ELR (cell line): ENCODE data around the gene STXBP6.
A peak's percentile ranks its signal among the peaks of the same experiment; 100 is the strongest.

Experiments used
- DNase-seq: peaks from one replicate; pipeline ENCODE4 v3.0.0-alpha.2; 2015; ENCODE audit warnings: low read depth

The STXBP6 gene

DNA sequence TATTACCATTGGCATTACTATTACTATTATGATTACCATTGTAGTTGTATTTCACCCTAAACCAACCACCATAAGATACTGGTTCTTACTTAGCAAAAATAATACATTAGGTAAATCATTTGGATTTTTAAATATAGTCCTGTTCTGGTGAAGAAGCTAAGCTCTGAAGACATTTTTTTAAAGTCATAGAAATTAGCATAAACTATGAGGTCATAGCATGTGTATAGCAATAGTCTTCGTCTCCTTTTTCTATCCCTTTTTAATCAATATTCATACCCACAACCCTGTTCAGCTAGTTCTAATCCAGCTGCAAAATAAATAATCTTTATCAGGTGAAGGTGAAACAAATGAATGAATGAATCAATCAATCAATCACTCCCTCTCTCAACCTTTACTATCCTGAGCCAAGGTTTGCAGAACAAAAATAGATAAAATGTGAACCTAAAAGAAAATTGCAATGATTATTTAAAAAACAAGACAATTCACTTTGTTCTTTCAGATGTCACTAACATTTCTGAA lies 134.5 kb downstream of the STXBP6 start:
- DNase-seq, result no peak

DNA sequence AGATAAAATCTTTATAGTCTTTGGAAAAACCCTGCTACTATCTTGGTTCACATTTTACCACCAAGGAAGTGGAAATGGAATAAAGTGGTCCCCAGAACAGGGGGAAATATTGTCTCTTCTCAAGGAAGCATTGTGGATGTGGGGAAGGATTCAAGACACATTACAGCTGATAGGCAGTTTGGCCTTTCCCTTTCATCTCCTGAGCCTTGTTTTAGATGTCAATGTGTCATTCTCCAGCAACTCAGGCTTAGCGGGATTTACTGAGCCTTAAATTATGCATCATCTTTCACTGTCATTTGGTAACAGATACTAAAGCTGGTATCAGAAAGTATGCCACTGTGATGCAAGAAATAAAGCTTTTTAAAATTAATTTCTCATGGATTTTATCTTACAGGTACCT lies 136.2 kb downstream of the STXBP6 start:
- no peak for DNase-seq

DNA sequence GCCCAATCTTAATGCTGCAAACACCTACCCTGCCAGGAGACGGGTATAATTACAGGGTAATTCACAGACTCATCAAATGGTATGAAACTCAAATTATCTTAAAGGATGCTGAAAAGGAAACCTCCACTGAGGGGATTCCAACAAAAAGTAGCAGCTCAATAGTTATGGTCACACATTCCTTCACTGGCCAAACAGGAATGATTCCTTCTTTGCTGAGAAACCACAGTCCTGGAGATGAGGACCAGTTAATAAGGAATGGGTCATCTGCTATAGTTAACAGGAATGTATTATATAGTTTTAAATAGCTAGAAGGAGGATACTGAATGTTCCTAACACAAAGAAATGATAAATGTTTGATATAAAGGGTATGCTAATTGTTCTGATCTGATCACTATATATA lies 136.9 kb downstream of the STXBP6 start:
- no peak for DNase-seq

DNA sequence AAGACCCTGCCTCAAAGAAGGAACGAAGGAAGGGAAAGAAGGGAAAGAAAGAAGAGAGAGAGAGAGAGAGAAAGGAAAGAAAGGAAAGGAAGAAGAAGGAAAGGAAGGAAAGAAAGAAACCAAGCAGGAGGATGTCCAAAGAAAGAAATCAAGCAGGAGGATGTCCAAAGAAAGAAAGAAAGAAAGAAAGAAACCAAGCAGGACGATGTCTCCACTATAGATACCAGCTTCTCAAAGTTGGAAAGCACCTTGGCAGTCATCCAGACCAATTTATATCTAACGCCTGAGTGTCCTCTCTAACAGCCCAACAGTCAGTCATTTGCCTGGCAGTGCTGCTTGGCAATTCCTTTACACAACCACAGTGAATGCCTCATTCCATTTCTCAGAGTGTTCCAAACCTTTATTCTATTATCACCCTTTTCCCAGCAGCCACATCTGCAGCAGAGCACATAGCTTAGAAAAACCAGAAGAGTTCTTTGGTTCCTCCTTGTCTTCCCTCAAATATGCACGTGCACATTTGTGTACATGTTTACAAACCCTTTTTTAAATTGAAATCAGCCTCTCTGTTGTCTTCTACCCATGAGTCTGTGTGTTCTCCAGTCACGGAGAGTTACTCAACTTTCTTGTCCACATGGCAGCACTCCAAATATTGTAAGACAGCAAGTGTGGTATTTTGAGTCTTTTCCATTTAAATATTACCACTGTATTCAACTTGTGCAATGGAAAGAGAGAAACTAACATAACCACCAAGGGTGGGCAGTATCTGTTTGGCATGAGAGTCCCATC lies 138.4 kb downstream of the STXBP6 start:
- DNase-seq, result peak; percentile 26

DNA sequence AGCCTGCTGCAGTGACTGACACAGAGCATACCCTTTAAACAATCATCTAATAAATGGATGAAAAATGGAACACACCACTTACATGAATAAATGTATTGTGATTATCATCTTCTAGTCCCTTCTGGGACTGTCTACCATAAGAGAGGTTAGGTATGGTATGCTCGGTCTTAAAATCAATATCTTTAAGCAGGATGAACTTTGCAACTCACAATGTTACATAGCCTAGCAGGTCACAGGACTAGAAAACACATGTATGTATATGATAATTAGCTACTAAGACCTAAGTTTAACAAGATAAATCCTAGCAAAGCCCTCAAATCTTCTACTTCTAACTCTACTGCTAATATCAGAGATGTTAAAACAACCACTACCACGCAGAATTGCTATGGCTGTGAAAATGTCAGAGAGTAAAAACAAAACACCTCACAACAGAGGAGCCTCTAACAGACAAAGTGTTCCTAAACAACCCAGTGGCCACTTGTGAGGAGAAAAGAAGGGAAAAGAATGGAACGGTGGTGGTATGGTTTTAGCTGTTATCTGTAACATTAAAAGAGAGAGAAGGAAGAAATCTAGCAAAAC lies 139.4 kb downstream of the STXBP6 start:
- no peak for DNase-seq

DNA sequence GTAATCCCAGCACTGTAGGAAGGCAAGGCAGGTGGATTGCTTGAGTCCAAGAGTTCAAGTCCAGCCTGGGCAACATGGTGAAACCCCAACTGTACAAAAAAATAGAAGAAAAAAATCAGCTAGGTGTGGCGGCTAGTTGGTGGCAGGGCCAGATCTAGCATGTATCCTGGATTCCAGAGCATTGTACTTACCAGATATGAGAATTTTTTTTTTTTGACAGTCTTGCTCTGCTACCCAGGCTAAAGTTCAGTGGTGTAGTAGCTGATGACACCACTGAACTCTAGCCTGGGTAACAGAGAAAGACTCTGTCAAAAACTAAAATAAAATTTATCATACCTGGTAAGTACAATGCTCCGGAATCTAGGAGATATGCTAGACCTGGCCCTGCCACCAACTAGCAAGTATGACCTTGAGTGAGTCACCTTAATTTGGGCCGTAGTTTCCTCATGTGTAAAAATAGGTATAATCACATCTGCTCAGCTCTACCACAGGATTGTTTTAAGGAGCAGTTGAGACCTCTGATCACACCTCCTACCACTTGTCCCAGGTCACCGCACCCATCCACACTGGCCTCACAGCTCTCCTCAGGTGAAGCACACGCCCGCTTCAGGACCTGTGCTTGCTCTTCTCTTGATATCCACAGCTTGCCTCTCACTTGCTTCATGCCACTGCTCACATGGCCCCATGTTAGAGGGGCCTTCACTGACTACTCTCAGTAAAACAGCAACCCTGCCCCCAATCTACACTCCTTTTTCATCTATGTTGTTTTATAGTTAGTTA lies 140.2 kb downstream of the STXBP6 start:
- DNase-seq, result no peak

DNA sequence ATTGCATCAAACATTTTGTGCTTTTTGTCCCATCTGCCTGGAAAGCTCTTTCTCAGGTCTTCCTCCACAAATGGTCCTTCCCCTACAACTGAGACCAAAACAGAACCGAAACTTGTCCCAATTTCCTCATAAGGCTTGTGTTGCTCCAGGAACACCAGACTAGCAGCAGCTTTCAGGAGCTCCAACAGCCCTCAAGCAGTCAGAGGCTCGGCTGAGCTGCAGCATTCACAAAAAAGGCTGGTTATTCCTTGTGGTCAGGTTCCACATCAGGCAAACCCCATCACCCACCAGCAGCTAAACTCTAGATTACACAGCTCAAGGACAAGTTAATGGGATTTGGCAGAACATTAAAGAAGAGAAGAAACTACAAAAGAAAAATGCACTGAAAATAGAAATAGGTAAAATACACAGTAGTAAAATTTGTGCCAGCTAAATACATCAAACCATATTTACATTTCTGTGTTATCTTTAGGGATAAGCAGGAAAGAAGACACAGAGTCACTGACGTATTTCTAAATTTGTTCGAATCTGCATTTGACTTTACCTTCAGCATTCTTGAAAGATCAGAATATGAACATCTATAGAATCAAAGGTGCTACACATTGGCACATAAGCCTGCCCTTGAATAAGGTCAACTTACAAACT lies 141.2 kb downstream of the STXBP6 start:
- no peak for DNase-seq

DNA sequence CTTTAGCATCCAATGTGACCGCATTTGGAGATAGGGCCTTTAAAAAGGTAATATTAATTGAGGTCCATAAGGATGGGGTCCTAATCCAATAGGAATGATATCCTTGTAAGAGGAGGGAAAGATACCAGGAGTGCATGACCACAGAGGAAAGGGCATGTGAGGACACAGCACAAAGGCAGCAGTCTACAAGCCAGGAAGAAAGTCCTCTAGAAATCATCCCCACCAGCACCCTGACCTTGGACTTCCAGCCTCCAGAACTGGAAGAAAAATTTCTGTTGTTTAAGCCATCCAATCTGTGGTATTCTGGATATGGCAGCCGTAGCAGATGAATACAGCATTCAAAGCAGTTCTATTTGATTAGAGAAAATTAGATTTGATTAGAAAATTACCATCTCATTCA lies 145.4 kb downstream of the STXBP6 start:
- no peak for DNase-seq

DNA sequence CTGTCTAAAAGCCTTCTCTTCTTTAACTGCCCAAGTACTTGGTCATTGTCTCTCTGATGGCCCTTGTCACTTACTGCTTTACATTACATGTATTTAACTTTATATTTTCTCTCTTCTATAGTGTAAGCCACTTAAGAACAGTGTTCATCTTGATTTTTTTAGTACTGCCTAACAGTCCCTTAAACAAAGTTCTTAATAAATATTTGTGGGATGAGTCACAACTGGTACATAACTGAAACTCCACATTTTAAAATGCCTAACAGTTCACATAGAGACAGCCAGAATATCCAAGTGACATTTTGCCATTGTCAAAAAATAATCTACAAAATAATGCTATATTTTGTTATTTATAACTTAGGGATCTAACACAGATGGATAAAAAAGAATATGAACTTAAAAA lies 146.6 kb downstream of the STXBP6 start:
- DNase-seq, result peak; percentile 67

DNA sequence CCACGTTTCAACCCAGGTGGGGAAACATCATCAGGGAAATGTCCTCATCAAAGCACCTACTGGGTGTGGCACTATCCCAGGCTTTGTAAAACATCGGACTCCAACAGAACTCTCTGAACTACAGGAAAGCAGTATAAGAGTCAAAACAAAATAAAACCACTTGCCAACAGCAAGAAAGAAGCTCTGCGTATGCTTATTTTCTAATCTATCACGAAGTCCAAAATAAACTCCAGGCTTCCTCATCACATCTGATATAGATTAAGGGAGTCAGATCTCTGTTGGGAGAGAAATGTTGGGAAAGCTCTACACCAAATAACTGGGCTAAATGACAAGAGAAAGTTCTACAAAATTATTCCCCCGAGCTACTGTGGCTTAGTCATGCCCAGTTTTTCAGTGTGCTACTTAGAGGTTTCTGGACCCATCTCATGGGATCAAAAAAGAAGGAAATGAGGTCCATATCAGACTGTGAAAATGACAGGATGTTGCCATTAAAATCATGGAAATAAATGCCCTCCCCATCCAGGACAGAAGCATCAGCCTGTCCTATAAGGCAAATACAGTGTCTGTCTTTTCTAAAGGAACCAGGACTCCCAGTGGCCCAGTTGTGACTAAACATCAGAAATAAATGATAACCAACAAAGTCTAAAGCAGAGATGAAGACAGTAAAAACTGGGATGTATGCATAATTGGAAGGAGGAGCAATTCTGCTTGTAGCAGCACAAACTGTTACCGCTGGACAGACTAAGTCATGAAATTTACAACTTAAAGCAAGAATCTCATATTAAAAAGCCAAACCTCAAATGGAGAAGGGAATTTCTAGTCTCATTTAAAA lies 149.5 kb downstream of the STXBP6 start:
- DNase-seq, result peak; percentile 0

DNA sequence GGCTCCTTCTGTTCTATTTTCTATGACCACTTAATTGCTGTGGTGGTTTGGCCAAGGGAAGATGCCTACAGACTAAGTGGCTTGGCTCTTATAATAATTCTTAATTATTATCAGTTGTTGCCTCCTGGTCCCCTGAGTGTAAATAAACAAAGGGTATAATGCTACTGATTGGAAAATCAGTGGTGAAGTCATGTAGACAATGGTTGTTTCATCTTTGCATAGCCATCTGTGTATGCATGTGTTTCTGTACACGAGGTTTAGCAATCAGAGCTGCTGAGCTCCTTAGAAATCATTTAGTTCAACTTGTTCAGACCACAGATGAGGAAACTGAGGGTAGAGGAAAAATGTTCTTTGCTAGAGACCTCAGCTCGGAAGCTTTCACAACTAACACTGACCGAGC lies 152.2 kb downstream of the STXBP6 start:
- no peak for DNase-seq

DNA sequence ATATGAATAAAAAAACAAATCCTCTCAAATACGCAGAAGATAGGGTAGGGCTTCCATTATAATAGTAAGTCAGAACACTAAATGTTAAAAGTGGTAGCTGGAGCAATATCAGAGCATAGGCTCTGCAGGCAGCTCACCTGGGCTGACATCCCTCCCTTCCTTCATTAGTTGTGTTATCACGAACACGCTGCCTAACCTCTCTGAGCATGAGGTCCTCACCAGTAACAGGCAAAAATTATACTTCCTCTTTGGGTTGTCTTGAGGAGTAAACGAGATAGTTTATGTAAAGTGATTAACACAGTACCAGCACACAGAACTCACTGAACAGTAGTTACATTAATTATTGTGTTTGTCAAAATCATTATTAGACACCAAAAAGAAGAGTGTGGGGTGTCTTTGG lies 154.3 kb downstream of the STXBP6 start:
- DNase-seq, result no peak

DNA sequence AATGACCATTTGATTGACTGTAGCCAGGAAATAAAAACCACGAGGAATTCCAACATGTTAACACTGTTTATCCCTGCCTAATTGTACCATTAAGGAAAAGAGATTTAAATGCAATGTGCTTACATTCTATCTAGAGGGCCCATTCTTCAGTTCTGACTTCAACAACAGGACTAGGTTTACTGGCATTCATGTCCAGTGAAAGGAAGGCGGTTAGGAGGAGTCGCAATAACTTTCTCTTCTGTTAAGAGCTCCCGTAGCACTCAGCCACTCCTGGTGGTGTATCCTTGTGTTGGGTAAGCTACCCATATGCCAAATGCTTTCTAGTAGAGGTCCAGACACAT lies 154.7 kb downstream of the STXBP6 start:
- no peak for DNase-seq

DNA sequence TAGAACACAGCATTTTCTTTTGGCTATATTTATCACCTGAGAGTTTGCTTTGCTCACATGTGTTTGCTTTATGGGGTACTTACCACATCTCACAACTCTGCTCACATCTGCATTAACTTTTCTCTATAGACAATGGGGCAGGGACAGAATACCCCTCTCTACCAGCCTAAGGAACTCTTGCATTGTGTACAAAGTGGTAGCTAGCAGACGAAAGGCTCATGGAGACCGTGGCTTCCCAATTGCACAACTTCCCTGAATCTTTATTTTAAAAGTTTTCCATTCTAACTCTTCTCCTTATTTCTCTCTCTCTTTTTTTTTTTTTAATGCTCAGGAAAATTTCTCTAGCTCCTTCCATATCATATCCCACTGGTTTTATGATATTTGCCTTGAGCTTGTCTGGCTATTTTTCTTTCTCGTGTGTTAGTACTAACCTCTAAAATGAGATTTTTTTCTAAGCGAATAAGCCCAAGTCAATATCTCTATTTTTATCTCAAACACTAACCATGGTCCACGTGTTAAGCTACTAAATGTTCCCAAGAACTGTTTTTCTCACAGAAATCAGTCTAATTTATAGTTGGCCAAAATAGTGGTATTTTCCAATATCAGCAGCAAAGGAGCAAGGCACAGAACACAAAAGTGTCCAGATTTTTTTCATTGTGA lies 155.2 kb downstream of the STXBP6 start:
- DNase-seq, result no peak

DNA sequence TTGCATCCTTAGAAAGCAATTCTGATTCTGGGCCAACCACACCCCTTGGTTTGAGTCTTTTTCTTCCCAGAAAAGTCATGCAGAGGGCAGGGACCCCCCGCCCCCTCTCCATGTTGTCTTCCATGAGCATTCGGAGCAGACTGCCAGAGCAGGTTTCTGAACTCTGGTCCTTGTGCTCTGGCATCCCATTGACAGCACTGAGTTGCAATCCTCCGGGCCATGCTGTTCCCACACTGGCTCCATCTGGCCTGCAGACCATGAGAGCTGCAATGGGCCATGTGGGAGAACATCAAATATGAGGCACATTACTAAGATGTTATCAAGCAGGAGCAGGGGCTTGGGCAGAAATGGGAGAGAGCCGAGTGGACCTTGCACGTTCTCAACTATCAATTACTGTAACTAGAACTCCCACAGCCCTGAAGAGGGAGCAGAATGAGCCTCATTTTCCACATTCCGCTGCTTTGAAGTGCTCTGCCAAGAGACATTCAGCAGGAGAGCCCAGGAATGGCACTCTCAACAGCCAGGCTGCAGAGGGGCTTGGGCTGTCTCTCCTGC lies 157.4 kb downstream of the STXBP6 start:
- no peak for DNase-seq

DNA sequence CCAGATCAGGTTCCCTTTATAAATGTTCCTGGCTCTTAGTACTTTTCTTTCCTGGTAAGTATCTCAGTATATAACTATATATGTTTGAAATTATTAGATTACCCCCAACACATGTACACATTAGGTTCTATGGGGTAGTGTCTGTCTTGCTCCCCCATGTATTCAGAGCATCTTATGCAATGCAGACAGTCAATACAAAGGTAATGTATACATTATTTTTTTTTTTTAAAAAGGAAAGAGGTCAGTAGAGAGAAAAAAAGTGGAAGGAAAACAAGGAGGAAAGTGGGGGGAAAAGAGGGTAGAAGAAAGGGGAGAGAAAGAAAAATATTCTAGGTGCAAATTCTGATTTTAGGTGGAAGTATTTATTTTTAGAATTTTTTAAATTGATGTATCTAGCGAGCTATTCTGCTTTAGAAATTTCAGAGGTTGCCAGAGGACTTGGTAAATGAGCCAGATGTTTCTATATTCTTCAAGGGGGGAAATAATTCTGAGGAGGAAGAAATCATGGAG lies 157.9 kb downstream of the STXBP6 start:
- DNase-seq, result no peak

DNA sequence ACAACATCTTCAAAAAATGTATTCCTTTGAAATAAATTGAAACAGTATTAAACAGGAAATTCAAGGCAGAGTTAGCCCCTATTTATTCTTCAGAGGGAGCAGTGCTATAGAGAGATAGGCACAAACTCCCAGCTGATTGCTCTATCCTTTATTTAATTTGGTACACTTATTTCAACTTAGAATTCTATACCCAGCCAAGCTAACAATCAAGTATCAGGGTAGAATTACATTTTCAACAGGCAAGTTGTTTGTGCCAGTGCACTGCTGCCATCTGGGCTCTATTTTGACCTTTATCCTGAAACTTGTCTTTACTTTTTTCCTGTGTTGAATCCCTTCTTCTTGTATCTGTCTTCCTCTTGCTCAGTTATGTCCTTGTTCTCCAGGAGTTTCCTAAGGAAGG lies 159.2 kb downstream of the STXBP6 start:
- DNase-seq, result no peak

DNA sequence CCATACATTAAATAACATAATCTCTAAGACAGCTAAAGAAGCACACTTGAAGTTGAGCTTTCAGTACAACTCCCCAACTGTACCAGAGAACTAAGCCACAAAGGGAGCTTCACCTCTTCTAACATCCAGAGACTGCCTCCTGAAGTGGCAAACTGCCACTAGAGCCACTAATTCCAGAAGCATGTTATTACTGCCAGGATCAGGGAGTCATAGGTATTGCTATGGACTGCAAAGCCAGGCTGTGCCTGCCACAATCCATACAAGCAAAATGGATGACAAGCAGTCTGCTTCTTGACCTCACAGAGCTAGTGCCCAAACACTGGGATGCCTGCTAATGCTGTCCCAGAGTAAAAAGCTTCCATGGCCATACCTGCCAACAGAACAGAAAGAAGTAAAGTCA lies 160.1 kb downstream of the STXBP6 start:
- no peak for DNase-seq

DNA sequence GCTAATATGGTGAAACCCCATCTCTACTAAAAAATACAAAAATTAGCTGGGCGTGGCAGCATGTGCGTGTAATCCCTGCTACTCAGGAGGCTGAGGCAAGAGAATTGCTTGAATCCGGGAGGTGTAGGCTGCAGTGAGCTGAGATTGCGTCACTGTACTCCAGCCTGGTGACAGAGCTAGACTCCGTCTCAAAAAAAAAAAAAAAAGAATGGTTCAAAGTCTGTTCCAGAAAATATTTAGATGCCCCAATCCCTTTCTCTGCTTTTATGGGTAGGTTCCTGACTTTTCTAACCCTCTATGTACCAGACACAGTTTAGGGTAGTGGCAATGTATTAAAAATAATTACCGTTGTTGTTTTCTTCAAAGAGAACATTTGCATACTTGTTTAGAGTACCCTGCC lies 161.4 kb downstream of the STXBP6 start:
- DNase-seq, result no peak

DNA sequence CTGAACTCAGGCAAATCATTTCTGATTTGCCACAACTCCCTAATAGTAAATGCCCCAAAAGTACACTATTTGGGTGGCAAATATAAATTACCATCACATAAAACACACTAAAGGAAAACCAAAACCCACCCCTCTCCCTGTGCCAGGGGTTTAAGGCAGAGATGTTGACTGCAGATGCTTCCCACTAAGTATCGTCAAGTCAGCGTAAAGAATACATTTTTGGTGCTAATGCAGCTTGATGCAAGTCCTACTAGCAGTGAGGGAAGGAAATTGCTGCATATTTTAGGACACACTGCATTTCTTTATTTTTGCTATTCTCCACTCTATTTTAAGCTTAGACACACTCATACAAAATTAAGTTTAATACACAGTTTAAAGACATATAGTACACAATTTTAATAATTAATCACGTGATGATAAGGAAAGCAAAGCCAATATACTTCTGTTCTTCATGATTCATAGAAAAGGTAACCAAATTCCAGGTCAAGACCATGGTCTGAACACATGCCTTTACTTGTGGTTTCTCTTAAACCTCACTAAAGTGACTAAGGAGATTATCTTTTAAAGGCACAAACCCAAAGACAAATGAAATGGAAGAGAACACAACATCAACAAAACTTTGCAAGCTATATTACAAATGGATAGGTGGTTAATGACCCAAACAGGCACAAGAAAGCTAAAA lies 162.2 kb downstream of the STXBP6 start:
- DNase-seq, result no peak
